Transverse colon (tissue), 4 donors: ENCODE measurements around the gene CFAP99. TPM values are rescaled to one million over a fixed set of nuclear protein-coding genes. Genes with fewer than 3 reads are reported as not detected.
A peak's percentile ranks its signal among the peaks of the same experiment; 100 is the strongest.

Source experiments
- DNase-seq: peaks from one replicate; pipeline ENCODE4 v3.0.0-alpha.2; 2019
- H3K27ac ChIP-seq, 4 donors: fragments of 200-600 bp; sonication (generic); 2 replicates each; pipeline ENCODE4 v1.5.1; 2016 to 2018; ENCODE audit warnings: inconsistent platforms in 4 of 4
- H3K27me3 ChIP-seq: fragments of 200-600 bp; sonication (generic); 2 replicates; pipeline ENCODE4 v1.5.1; 2017; ENCODE audit warnings: inconsistent platforms
- H3K36me3 ChIP-seq, 4 donors: fragments of 200-600 bp; sonication (generic); 2 replicates each; pipeline ENCODE4 v1.5.1; 2017 to 2019; ENCODE audit warnings: inconsistent platforms in 4 of 4
- H3K4me1 ChIP-seq, 4 donors: fragments of 200-600 bp; sonication (generic); 2 replicates each; pipeline ENCODE4 v1.5.1; 2017 to 2020; ENCODE audit warnings: inconsistent platforms in 4 of 4
- H3K4me3 ChIP-seq, 4 donors: fragments of 200-600 bp; sonication (generic); 1 replicate in 1 of 4; 2 replicates in 3 of 4; pipeline versions ENCODE4 v1.5.1 to v1.6.1; 2017 to 2019; ENCODE audit warnings: inconsistent platforms in 4 of 4
- H3K9me3 ChIP-seq, 2 donors: fragments of 200-600 bp; sonication (generic); 2 replicates each; pipeline ENCODE4 v1.5.1; 2017 to 2019; ENCODE audit warnings: inconsistent platforms in 2 of 2
- CTCF ChIP-seq, 5 experiments: fragments of 200-600 bp in 3 of 5; fragments of 450-650 bp in 2 of 5; sonication (generic) in 3 of 5; IDR thresholded peaks; 1 replicate in 2 of 5; 2 replicates in 3 of 5; pipeline ENCODE4 v1.5.1; 2016 to 2017; ENCODE audit warnings: antibody characterized with exemption in 5 of 5, inconsistent platforms in 3 of 5, mild to moderate bottlenecking in 2 of 5, moderate library complexity in 1 of 5
- EP300 ChIP-seq: sonication (generic); formaldehyde crosslinking; IDR thresholded peaks from one replicate; pipeline ENCODE4 v1.6.1; 2017; ENCODE audit warnings: antibody characterized with exemption, low read depth
- POLR2A ChIP-seq: fragments of 450-650 bp; IDR thresholded peaks from one replicate; pipeline ENCODE4 v1.6.1; 2016; ENCODE audit warnings: antibody characterized with exemption, mild to moderate bottlenecking, moderate library complexity
- POLR2AphosphoS5 ChIP-seq, 3 donors: sonication (generic); formaldehyde crosslinking; IDR thresholded peaks; one replicate each; pipeline ENCODE4 v1.6.1; 2016; ENCODE audit warnings: antibody characterized with exemption in 3 of 3
- whole genome bisulfite sequencing, 2 donors: methylation state at CpG; one replicate each; pipeline ENCODE4 v1.1.5; 2018; ENCODE audit warnings: low coverage in 1 of 2; 5-methylcytosine and 5-hydroxymethylcytosine counted together
- in situ Hi-C, 4 donors: fragments of 200-750 bp; cut with MboI; loops; one replicate each; pipeline versions ENCODE4 v1.15.0 to v1.15.1; 2017; ENCODE audit warnings: low sequenced_read_pairs in 3 of 4, low pct_ligation_motif_present in 1 of 4, low pct_unique_long_range_greater_than_20kb in 1 of 4
- intact Hi-C: fragments of 100-400 bp; cut with DNase I; formaldehyde crosslinking; loops from one replicate; pipeline ENCODE4 v1.15.1; 2023; ENCODE audit warnings: low total_unique reads
- total RNA-seq, 4 donors: library from RNA; depleted of rRNA; stranded (reverse); fragments of >200 nt; gene quantifications; one replicate each; pipeline ENCODE4 v1.1.0, GENCODE V29; 2016

The CFAP99 gene
- total RNA-seq, 4 donors from 2014 or later: 0.32 to 0.82 (median 0.60) TPM; not detected in 1

GRCh38 chr4:2469192-2469984, 50.6 kb downstream of the CFAP99 start:
- intact Hi-C loops: loop anchor here (1.0 kb wide), 1 partner anchor 31 kb away; no protein-coding TSS in a partner anchor
- H3K4me1 ChIP-seq: peaks cover 11 to 33% (median 27%) of the 10 kb centered on the region in 4 donors
- peak in 1 of 5 experiments; percentile 19 for TF ChIP-seq CTCF (IDR thresholded peaks at IDR 0.05)
- TF ChIP-seq POLR2A: no peak
- no peak for TF ChIP-seq EP300
- TF ChIP-seq POLR2AphosphoS5 (IDR thresholded peaks at IDR 0.05): peak in 1 of 3 donors; percentile 13
- H3K27me3 ChIP-seq: no peaks in the 10 kb centered on the region
- peak; percentile 72 for DNase-seq
- peak overlapping the region; percentile 97 to 99 (median 98) for H3K27ac ChIP-seq
- WGBS, 2 donors: 1% methylated on average over 53 of the region's 78 CpGs; no CpG with 5 or more reads in 1 of the 2 donors
- H3K36me3 ChIP-seq: peaks cover 0 to 8% (median 2%) of the 10 kb centered on the region in 4 donors
- no peaks in the 10 kb centered on the region for H3K9me3 ChIP-seq
- in situ Hi-C loops: loop anchor here in 1 of 4 donors (25.0 kb wide), 1 partner anchor 232 kb away; the partner anchor contains the start of genes HAUS3 and POLN
- peak overlapping the region; percentile 70 to 99 (median 96) for H3K4me3 ChIP-seq

GRCh38 chr4:2470791-2471190, 52.0 kb downstream of the CFAP99 start:
- no peaks in the 10 kb centered on the region for H3K27me3 ChIP-seq
- WGBS, 2 donors: 58 to 70% methylated on average over 4 to 7 of the region's 7 CpGs
- H3K27ac ChIP-seq: peak overlapping the region in 2 of 4 donors; percentile 98 to 99
- H3K4me1 ChIP-seq: peaks cover 11 to 46% (median 30%) of the 10 kb centered on the region in 4 donors
- H3K4me3 ChIP-seq: peak overlapping the region in 1 of 4 donors; percentile 94
- intact Hi-C loops (no loop called here), in situ Hi-C loops (loop anchor here in 1 of 4 donors (25.0 kb wide), 1 partner anchor 233 kb away; the partner anchor contains the start of genes HAUS3 and POLN)
- no peak for DNase-seq
- TF ChIP-seq EP300: no peak
- peak in 1 of 5 experiments; percentile 10 for TF ChIP-seq CTCF (IDR thresholded peaks at IDR 0.05)
- no peak for TF ChIP-seq POLR2AphosphoS5 (IDR thresholded peaks at IDR 0.05)
- no peak for TF ChIP-seq POLR2A
- H3K36me3 ChIP-seq: peaks cover 0 to 8% (median 2%) of the 10 kb centered on the region in 4 donors
- H3K9me3 ChIP-seq: no peaks in the 10 kb centered on the region

DNA sequence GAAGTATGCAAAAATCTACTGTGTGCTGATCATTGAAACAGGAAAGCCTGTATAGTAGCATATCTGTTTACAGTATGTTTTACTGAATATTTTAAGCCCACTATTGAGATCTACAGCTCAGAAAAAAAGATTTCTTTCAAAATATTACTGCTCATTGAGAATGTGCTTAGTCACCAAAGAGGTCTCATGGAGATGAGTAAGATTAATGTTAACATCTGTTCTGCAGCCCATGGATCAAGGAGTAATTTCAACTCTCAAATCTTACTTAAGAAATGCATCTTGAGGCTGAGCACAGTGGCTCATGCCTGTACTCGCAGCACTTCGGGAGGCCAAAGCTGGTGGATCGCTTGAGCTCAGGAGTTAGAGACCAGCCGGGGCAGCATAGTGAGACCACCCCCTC, 53.4 kb downstream of the CFAP99 start:
- Histone ChIP-seq H3K4me3 (no peak overlapping the region), H3K9me3 (no peaks in the 10 kb centered on the region), H3K27ac (no peak overlapping the region), H3K4me1 (peaks cover 11 to 56% (median 34%) of the 10 kb centered on the region in 4 donors), H3K36me3 (peaks cover 0 to 8% (median 2%) of the 10 kb centered on the region in 4 donors), H3K27me3 (no peaks in the 10 kb centered on the region)
- in situ Hi-C loops: loop anchor here in 1 of 4 donors (25.0 kb wide), 1 partner anchor 235 kb away; the partner anchor contains the start of genes HAUS3 and POLN
- TF ChIP-seq POLR2AphosphoS5 (IDR thresholded peaks at IDR 0.05) (no peak), EP300 (no peak), POLR2A (no peak), CTCF (IDR thresholded peaks at IDR 0.05) (no peak)
- no peak for DNase-seq
- 94 to 95% methylated on average over 4 of the region's 4 CpGs for WGBS, 2 donors
- intact Hi-C loops: no loop called here

DNA sequence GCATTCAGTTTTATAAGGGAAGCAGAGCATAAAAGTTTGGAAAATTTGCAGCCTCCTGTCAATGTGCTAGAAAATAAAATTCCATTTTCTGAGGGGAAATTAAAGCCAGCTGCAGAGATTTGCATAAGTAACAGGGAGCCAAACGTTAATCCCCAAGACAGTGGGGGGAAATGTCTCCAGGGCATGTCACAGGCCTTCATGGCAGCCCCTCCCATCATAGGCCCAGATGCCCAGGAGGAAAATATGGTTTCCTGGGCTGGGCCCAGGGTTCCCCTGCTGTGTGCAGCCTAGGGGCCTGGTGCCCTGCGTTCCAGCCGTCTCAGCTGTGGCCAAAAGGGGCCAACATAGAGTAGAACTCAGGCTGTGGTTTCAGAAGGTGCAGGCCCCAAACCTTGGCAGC, 59.5 kb downstream of the CFAP99 start:
- Histone ChIP-seq H3K36me3 (no peaks in the 10 kb centered on the region), H3K27me3 (no peaks in the 10 kb centered on the region), H3K4me3 (peak overlapping the region in 1 of 4 donors; percentile 13), H3K27ac (peak overlapping the region in 2 of 4 donors; percentile 29 to 49), H3K4me1 (peaks cover 34 to 87% (median 64%) of the 10 kb centered on the region in 4 donors), H3K9me3 (no peaks in the 10 kb centered on the region)
- WGBS, 2 donors: 0 to 31% methylated on average over 1 to 3 of the region's 3 CpGs
- in situ Hi-C loops: no loop called here
- no peak for DNase-seq
- no peak for TF ChIP-seq POLR2A
- TF ChIP-seq POLR2AphosphoS5 (IDR thresholded peaks at IDR 0.05): no peak
- no peak for TF ChIP-seq EP300
- no peak for TF ChIP-seq CTCF (IDR thresholded peaks at IDR 0.05)
- intact Hi-C loops: no loop called here
